HG03354 (cell line): ENCODE measurements around the gene ZNF831.

Experiments used
- ATAC-seq: cut with Tn5 transposase; IDR thresholded peaks from one replicate; pipeline ENCODE4 v1.9.1; 2021; ENCODE audit warnings: mild to moderate bottlenecking; ENCODE audit not compliant: unreplicated experiment, poor library complexity, severe bottlenecking

The ZNF831 gene

GRCh38 chr20:59163631-59164530 lies at the start of gene ZNF831:
Gene ZNF831 (plus strand): TSS chr20:59163821. CDS start chr20:59191020, 27,199 bp downstream.
- peak; percentile 56 for ATAC-seq

DNA sequence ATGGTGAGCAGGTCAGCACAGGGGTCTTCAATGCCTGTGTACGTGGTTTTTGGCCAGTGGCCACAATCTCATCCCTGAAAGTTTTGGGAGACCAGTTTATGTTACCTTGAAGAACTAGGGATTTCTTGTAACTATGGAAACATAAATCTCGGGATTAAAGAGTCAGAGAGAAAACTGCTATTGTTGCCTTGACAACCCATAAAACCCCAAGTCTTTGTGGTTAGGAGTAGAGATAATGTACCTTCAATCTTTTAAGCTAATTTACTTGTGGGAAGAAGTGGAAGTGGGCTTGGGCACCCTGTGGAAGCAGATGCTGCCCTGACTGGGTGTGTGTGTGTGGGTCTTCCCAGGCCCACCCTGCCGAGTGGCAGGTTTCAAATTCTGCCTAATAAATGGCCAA lies 46.1 kb upstream of the ZNF831 start:
- no peak for ATAC-seq

- ATAC-seq = no peak
Measured at GRCh38 chr20:59118855-59119254, 44.8 kb upstream of the ZNF831 start.

DNA sequence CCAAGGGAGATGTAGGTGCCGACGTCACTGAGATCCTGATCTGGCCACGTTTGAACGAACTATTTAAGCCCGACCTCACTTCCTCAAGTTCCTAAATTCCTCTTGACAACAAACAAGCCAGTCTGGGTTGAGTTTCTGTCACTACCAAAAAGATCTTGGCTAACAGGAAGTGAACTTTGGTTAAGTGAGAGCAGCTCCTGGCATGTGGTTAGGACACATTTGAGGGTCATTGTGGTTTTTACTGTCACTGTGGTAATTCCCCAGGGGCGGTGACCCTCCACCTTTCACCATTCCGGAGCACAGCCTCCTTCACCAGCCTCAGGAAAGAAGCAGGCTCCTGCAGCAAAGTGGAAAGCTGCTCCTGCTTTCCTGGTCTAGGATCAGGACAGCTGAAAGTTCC lies 43.1 kb upstream of the ZNF831 start:
- ATAC-seq = no peak

- ATAC-seq = no peak
Measured at GRCh38 chr20:59120919-59121318, 42.7 kb upstream of the ZNF831 start.

GRCh38 chr20:59121714-59122565 lies 41.7 kb upstream of the ZNF831 start:
- no peak for ATAC-seq

DNA sequence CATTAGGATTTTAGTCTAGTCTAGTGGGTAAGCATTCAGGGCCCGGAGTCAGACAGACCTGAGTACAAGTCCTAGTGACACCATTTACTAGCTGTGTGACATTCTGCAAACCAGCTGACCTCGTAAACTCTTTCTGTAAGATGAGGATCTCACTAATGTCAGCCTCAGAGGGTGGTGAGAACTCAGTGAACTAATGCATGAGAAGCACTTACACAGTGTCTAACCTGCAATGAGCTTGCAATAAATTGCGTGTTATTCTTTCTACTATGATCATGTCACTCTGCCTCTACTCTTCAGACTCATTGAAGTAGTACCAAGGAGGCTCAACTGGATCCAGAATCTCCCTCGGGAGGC lies 41.1 kb upstream of the ZNF831 start:
- no peak for ATAC-seq

DNA sequence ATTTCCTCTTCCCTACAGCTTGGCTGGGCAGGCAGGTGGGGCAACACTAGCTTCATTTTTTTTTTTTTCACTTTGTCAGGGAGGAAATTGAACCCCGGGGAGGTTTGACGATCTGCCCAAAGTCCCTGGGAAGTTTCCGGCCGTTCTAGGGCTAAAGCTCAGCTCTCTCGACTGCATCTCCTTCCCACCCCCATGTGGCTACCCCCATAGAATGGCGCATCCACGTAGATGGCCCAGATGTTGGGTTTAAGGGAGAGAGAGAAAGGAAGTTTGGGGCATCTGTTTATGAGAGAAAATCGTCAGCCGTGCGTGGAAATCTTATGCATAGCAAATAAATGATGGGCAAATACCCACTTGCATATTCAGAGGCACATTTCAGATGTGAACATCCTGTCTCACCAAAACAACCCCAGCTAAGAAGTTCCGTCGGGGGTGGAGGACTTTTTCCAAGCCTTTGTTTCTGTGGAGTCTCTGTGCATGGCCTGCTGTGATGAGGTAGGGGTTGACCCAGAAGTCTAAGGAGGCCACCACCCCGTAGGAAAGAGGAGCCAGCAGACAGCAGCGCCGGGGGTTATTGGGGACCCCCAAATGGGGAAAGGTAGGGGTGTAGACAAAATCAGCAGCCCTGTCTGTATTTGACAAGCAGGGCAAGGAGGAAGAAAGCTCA lies 40.5 kb upstream of the ZNF831 start:
- no peak for ATAC-seq

DNA sequence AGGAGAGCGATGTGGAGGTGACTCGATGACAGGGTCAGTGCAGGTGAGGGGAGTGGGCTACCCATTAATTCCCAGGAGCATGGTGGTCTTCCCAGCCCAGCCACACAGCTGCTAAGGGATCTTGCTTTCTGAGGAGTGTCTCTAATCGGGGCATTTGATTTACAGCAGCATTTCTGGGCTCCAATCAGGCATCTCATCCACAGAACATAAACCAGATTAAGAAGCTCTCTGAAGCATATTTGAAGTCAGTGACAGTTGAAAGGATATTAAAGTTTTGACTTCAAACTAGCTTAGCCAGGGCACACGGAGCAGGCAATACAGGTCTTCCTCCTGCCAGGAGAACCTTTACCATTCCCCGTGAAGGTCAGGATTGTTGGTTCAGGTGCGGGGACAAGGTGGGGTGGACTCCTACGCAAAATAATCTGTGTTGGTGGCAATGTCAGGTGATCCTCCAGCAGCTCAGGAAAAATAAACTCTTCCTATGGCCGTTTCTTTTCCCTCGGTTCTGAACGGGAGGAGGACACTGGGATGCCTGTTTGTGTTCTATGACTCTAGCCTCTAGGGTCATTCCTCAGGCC lies 39.9 kb upstream of the ZNF831 start:
- no peak for ATAC-seq

- no peak for ATAC-seq
Measured at GRCh38 chr20:59124296-59125029, 39.2 kb upstream of the ZNF831 start.

GRCh38 chr20:59125332-59125731 lies 38.3 kb upstream of the ZNF831 start:
- ATAC-seq = no peak

DNA sequence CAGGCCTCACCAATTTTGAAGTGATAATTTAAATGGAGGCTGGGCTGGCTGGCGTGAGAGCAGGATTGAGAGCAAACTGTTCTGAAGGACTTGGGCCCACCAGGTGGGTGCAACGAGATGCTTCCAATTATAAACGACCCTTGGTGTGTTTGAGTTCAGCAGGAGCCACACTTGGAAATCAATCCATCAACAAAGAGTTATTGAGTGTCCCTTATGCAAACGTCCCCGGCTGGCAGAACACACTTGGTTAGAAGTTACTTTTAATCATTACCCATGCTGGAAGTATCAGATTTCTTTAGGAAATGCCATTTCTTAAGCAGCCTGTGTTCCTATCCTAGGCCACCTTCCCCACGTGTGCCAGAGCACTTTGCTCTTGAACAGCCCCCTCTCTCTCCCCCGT lies 37.8 kb upstream of the ZNF831 start:
- no peak for ATAC-seq

DNA sequence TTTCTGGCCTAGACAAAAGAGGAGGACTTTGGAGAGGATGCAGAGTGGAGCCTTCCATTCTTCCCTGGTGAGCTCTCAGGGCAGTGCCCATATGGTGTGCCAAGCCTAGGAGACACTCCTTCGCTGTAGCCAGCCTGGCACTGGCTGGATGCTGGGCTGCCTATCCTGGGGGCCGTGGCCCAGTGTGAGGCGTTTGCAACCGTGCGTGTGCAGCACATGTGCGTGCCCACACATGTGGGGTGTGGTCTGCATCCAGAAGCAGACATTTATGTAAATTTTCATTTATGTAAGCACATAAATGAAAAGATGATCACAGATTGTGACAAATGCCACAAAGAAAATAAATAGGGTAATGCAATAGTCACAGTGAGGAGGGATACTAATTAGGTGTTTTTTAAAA lies 35.8 kb upstream of the ZNF831 start:
- ATAC-seq = no peak

GRCh38 chr20:59131551-59132285 lies 31.9 kb upstream of the ZNF831 start:
- no peak for ATAC-seq

- ATAC-seq = no peak
Measured at GRCh38 chr20:59134182-59134581, 29.4 kb upstream of the ZNF831 start.

DNA sequence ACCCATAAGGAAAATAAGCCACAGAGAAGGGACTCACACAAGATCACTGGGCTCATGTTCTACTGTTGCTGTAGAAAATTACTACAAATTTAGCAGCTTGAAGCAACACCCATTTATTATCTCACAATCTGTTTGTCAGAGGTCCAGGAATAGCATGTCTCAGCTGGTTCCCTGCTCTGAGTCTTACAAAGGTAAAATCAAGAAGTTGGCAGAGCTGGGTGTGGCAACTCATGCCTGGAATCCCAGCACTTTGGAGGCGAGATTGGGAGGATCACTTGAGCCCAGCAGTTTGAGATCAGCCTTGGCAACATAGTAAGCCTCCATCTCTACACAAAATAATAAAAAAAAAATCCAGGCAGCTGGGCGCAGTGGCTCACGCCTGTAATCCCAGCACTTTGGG lies 28.5 kb upstream of the ZNF831 start:
- ATAC-seq = no peak

- ATAC-seq = no peak
Measured at GRCh38 chr20:59136027-59136426, 27.6 kb upstream of the ZNF831 start.

GRCh38 chr20:59137532-59137931 lies 26.1 kb upstream of the ZNF831 start:
- ATAC-seq = no peak
